Esophagus (tissue), 2 donors: Measurements from ENCODE around the gene SPAG4. TPM values are rescaled to one million over a fixed set of nuclear protein-coding genes. Genes with fewer than 3 reads are reported as not detected.

ENCODE experiments used
- H3K27ac ChIP-seq, 2 donors: one replicate each; pipeline ENCODE4 v1.5.1; 2013; ENCODE audit warnings: low read depth in 2 of 2, mild to moderate bottlenecking in 2 of 2, inconsistent platforms in 1 of 2, low read length in 1 of 2, moderate library complexity in 1 of 2
- H3K27me3 ChIP-seq, 2 donors: one replicate each; pipeline ENCODE4 v1.6.1; 2013; ENCODE audit warnings: low read length in 2 of 2, control low read depth in 1 of 2, mild to moderate bottlenecking in 1 of 2; ENCODE audit not compliant: insufficient read depth in 2 of 2, control insufficient read depth in 1 of 2
- H3K36me3 ChIP-seq, 2 donors: one replicate each; pipeline ENCODE4 v1.6.1; 2013; ENCODE audit warnings: low read length in 1 of 2; ENCODE audit not compliant: control insufficient read depth in 2 of 2, insufficient read depth in 2 of 2
- H3K4me1 ChIP-seq, 2 donors: one replicate each; pipeline ENCODE4 v1.6.1; 2013; ENCODE audit warnings: low read length in 1 of 2; ENCODE audit not compliant: control insufficient read depth in 2 of 2, insufficient read depth in 2 of 2
- H3K4me3 ChIP-seq, 2 donors: one replicate each; pipeline ENCODE4 v1.5.1; 2013; ENCODE audit warnings: low read length in 2 of 2, mild to moderate bottlenecking in 2 of 2, low read depth in 1 of 2, moderate library complexity in 1 of 2
- H3K9me3 ChIP-seq, 2 donors: one replicate each; pipeline ENCODE4 v1.6.1; 2013; ENCODE audit warnings: mild to moderate bottlenecking in 2 of 2, low read depth in 1 of 2, low read length in 1 of 2, moderate library complexity in 1 of 2; ENCODE audit not compliant: control insufficient read depth in 2 of 2, insufficient read depth in 1 of 2
- WGBS, 2 donors: extraction: QIAGEN DNeasy Blood & Tissue Kit; methylation state at CpG; one replicate each; pipeline ENCODE4 v1.1.7; 2013; 5-methylcytosine and 5-hydroxymethylcytosine counted together
- polyA plus RNA-seq, 2 donors: library from polyadenylated mRNA; stranded (reverse); fragments of 200-250 nt; gene quantifications; one replicate each; pipeline ENCODE4 v1.2.3, GENCODE V29; 2013
- donor health status: healthy with polysubstance abuse.
- donor health status: Bipolar disorder and iron deficiency.

SPAG4 gene
- polyA plus RNA-seq, 2 donors, result 1.6 to 3.8 TPM

DNA sequence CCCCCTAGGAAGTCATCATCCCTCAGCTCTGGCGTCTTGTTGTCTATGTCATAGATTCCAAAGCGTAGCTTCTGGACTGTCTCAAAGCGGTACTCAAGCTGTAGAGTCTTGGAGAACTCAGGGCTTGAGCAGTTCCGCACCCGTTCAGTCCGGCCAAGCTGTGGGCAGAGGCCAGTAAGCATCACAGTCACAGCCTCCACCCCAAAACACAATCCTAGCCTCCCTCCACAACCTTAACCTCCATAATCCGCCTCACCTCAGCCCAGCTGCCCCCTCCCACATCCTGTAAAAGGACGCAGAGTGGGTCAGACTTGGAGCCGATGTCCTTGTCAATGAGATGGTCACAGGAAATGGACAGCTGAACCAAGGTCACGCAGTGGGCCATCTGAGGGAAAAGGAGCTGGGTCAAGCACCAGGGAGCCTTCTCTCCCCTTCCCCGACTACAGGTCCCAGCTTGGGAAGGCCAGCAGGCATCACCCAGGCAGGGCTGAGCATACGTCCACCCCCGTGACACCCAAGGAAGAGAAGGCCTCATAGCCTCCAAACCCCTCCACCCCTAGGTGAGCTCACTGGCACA lies 17.0 kb downstream of the SPAG4 start:
- Histone ChIP-seq H3K9me3 (no peaks in the 10 kb centered on the region), H3K4me1 (peaks cover 0 to 2% of the 10 kb centered on the region in 2 donors), H3K27ac (no peak overlapping the region), H3K4me3 (no peak overlapping the region), H3K27me3 (no peaks in the 10 kb centered on the region), H3K36me3 (peaks cover 13 to 20% of the 10 kb centered on the region in 2 donors)
- 96 to 97% methylated on average over 13 of the region's 13 CpGs for WGBS, 2 donors

DNA sequence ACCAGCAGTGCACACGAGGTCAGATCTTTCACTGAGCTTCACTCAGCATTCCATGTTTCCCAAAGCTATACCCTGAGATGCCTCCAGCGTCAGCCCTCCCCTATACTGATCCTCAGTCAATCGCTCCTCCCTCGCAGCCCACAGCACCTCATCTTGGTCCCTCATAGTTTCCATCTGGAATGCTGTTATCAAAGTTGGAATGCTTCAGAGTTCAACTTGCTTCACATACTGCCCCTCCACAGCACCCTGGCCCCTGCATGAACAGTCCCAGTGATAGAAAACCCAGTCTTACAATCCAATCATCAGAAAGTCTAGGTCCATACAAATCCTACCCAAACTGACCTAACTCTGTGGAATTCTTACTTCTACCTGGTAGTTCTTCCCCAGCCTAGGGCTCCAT lies 20.0 kb downstream of the SPAG4 start:
- H3K9me3 ChIP-seq, result no peaks in the 10 kb centered on the region
- no peak overlapping the region for H3K4me3 ChIP-seq
- H3K4me1 ChIP-seq, result peaks cover 0 to 2% of the 10 kb centered on the region in 2 donors
- no peaks in the 10 kb centered on the region for H3K27me3 ChIP-seq
- WGBS, 2 donors, result 90% methylated on average over 4 of the region's 4 CpGs
- no peak overlapping the region for H3K27ac ChIP-seq
- peaks cover 12 to 15% of the 10 kb centered on the region in 2 donors for H3K36me3 ChIP-seq

DNA sequence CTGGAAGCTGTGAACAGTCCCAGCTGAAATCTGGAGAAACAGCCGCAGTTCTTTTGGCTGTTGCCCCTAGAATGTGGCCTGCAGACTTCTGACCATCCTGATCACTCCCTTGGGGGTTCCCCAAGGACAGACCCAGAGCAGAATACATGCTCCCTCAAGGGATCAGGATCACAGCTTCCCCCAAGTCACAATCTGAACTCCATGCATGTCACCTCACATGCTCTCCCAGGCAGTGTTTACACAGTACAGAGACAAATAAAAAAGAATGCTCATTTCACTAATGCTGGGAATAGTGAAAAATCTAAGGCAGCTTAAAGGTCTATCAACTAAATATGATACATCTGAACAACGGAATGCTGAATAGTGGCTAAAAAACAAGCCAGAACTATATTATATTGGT lies 20.5 kb downstream of the SPAG4 start:
- WGBS, 2 donors, result 86 to 91% methylated on average over 2 of the region's 2 CpGs
- Histone ChIP-seq H3K27ac (no peak overlapping the region), H3K4me3 (no peak overlapping the region), H3K36me3 (peaks cover 8 to 11% of the 10 kb centered on the region in 2 donors), H3K4me1 (peaks cover 0 to 2% of the 10 kb centered on the region in 2 donors), H3K9me3 (no peaks in the 10 kb centered on the region), H3K27me3 (no peaks in the 10 kb centered on the region)

DNA sequence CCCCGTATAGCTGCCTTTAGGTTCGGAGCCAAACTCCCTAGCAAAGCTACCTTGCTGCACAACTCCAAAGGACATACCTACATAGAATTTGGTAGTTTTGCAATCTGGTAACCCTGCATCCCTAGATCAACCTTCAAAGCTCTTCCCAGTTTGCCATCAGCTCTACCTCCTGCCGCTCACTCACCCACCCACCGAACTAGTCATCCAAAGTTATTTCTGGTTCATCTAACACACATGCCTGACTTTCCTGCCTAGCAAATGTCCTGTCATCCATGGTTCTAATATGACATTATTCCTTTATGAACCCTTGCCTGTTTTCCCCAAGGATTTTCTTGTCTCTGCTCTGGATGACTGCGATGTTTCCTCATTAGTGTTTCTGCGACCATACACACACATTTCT lies 21.6 kb downstream of the SPAG4 start:
- H3K27ac ChIP-seq, result no peak overlapping the region
- WGBS, 2 donors, result 94 to 95% methylated on average over 6 of the region's 6 CpGs
- no peaks in the 10 kb centered on the region for H3K27me3 ChIP-seq
- no peaks in the 10 kb centered on the region for H3K9me3 ChIP-seq
- H3K36me3 ChIP-seq, result peaks cover 0 to 4% of the 10 kb centered on the region in 2 donors
- H3K4me1 ChIP-seq, result peaks cover 0 to 2% of the 10 kb centered on the region in 2 donors
- H3K4me3 ChIP-seq, result no peak overlapping the region

DNA sequence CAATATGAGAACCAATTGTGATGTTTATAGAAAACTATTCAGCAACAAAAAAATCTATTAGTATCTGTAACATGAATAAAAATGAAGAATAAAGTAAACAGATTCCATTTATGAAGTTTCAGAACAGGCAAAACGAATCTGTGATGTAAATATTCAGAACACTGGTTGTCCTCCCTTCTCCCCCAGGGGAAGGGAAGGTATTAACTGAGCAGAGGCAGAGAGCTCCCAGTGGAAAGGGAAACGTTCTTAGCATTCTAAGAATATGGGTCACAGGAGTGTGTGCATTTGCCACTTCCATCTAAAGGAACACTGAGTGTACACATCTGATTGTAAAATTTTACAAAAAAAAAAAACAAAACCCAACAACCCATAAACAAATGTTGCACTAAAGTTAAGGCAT lies 23.1 kb downstream of the SPAG4 start:
- Histone ChIP-seq H3K36me3 (peaks cover 0 to 3% of the 10 kb centered on the region in 2 donors), H3K4me1 (no peaks in the 10 kb centered on the region), H3K4me3 (no peak overlapping the region), H3K9me3 (no peaks in the 10 kb centered on the region), H3K27me3 (no peaks in the 10 kb centered on the region), H3K27ac (no peak overlapping the region)
- 44 to 46% methylated on average over 2 of the region's 2 CpGs for WGBS, 2 donors

DNA sequence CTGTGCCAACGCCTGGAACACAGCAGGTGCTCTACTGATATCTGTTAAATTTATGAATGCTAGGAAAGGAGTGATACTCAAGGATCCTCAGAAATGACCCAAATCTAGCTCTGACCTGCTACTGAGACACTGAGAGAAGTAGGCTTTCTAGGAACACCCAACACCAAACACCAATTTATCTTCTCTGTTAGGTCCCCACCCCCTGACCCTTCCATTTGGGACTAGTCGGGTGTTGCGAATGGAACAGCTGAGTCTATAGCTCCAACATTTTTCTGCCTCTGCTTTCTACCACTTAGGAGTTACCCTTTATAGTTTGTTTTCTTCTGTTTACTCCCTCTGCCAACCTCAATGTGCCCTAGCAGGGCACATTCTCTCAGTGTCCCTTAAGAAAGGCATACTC lies 25.1 kb downstream of the SPAG4 start:
- Histone ChIP-seq H3K27me3 (no peaks in the 10 kb centered on the region), H3K4me3 (no peak overlapping the region), H3K36me3 (peaks cover 0 to 3% of the 10 kb centered on the region in 2 donors), H3K27ac (no peak overlapping the region), H3K4me1 (no peaks in the 10 kb centered on the region), H3K9me3 (no peaks in the 10 kb centered on the region)
- WGBS, 2 donors, result 88% methylated on average over 3 of the region's 3 CpGs

DNA sequence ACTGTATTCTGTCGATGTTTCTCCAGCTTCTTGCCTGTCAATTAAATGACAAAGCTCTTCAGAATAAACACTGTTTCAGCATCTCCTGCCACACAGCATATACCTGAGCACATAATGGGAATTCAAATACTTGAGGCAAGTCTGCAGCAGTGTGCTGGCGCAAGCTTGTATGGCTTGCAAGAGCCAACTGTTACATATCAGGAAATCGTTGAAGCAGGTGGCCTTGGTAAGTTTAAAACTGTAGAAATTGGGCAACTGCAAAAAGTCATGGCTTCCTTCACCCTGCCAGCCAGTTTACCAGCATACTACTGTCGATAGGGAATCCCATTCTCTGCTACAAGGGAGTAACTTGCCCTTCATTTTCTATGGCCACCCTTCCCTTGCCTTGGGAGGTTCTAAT lies 26.1 kb downstream of the SPAG4 start:
- 86 to 87% methylated on average over 4 of the region's 4 CpGs for WGBS, 2 donors
- H3K4me1 ChIP-seq, result no peaks in the 10 kb centered on the region
- no peaks in the 10 kb centered on the region for H3K9me3 ChIP-seq
- H3K27ac ChIP-seq, result no peak overlapping the region
- H3K4me3 ChIP-seq, result no peak overlapping the region
- peaks cover 0 to 3% of the 10 kb centered on the region in 2 donors for H3K36me3 ChIP-seq
- no peaks in the 10 kb centered on the region for H3K27me3 ChIP-seq

DNA sequence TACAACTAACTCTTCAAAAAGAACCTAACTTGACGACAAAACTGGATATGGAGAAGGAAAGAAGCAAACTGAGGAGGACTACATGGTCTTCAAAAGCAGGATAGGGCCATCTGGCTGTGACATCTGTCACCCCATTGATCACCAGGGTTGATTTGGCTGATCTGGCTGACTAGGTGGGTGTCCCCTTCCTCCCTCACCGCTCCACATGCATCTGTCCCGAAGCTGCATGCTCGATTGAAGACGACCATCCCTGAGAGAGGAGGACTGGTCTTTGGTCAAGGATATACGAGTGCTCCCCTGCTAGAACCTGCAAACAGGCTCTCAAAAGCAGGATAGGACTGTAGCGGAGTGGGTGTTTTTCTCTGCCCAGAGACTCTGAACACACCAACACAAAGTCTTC lies 27.4 kb downstream of the SPAG4 start:
- Histone ChIP-seq H3K4me1 (no peaks in the 10 kb centered on the region), H3K27me3 (no peaks in the 10 kb centered on the region), H3K4me3 (no peak overlapping the region), H3K9me3 (no peaks in the 10 kb centered on the region), H3K36me3 (peaks cover 0 to 3% of the 10 kb centered on the region in 2 donors), H3K27ac (no peak overlapping the region)
- WGBS, 2 donors, result 95 to 97% methylated on average over 7 of the region's 7 CpGs

DNA sequence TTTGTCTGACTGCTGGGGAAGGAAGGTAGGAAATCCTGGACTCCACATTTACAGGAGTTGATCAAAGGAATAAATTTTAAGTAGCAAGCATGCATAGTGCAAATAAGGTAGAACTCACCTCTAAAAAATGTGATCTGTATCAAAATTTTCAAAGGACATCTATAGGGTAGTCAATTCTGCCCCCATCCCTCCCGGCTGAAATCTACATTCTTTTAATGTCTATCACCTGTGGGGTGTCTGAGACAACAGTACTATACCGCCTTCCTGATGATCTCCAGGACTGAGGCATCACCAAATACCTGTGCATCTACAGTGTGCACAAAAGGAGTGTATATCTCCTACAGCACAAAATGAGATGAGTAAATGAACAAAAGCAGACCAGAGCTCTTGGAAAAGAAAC lies 29.2 kb downstream of the SPAG4 start:
- no peak overlapping the region for H3K4me3 ChIP-seq
- no peaks in the 10 kb centered on the region for H3K27me3 ChIP-seq
- H3K36me3 ChIP-seq, result peaks cover 0 to 3% of the 10 kb centered on the region in 2 donors
- 85% methylated on average over 2 of the region's 2 CpGs for WGBS, 2 donors
- no peaks in the 10 kb centered on the region for H3K9me3 ChIP-seq
- H3K4me1 ChIP-seq, result no peaks in the 10 kb centered on the region
- H3K27ac ChIP-seq, result no peak overlapping the region

DNA sequence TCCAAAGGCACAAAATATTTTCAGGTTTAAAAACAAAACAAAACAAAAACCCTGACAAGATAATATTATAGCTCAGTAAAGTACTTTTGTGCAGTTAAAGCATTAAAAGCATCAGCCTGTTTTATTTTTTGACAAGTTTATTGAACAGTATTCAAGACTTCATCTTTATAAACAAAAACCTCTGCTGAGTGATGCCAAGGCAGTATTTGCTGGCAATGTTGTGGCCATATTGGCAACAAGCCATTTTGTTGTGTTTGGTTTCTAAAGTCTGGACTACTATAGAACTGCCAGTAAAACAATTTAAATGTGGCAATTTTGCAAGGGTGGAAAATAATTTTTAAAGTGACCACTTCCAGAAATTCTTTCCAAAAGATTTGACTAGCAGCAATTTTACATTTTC lies 33.2 kb downstream of the SPAG4 start:
- H3K4me3 ChIP-seq, result no peak overlapping the region
- peaks cover 0 to 6% of the 10 kb centered on the region in 2 donors for H3K36me3 ChIP-seq
- no peaks in the 10 kb centered on the region for H3K27me3 ChIP-seq
- H3K4me1 ChIP-seq, result no peaks in the 10 kb centered on the region
- no peak overlapping the region for H3K27ac ChIP-seq
- H3K9me3 ChIP-seq, result no peaks in the 10 kb centered on the region
